Upper lobe of left lung (tissue), 6 donors: ENCODE measurements around the gene KIF5A. TPM values are rescaled to one million over a fixed set of nuclear protein-coding genes. Genes with fewer than 3 reads are reported as not detected.

Source experiments
- ATAC-seq, 2 donors: fragments of 200-7000 bp; cut with Tn5 transposase; one replicate each; pipeline ENCODE4 v1.9.1; 2022; ENCODE audit warnings: mild to moderate bottlenecking in 2 of 2, moderate library complexity in 2 of 2; ENCODE audit not compliant: low FRiP score in 2 of 2
- DNase-seq, 2 donors: peaks; one replicate each; pipeline ENCODE4 v3.0.0-alpha.2; 2019 to 2020
- H3K27ac ChIP-seq, 4 donors: fragments of 200-600 bp; sonication (generic); one replicate each; pipeline ENCODE4 v1.5.1; 2016 to 2019
- H3K27me3 ChIP-seq, 4 donors: fragments of 200-600 bp; sonication (generic); one replicate each; pipeline ENCODE4 v1.5.1; 2017 to 2019
- H3K36me3 ChIP-seq, 4 donors: fragments of 200-600 bp; sonication (generic); one replicate each; pipeline ENCODE4 v1.5.1; 2016 to 2019
- H3K4me1 ChIP-seq, 4 donors: fragments of 200-600 bp; sonication (generic); one replicate each; pipeline ENCODE4 v1.5.1; 2018 to 2019
- H3K4me3 ChIP-seq, 4 donors: fragments of 200-600 bp; sonication (generic); one replicate each; pipeline ENCODE4 v1.5.1; 2017 to 2019; ENCODE audit warnings: mild to moderate bottlenecking in 2 of 4, moderate library complexity in 1 of 4
- H3K9me3 ChIP-seq, 4 donors: fragments of 200-600 bp; sonication (generic); one replicate each; pipeline ENCODE4 v1.5.1; 2018 to 2019
- CTCF ChIP-seq, 6 experiments: fragments of 450-650 bp in 4 of 6; fragments of 200-600 bp in 2 of 6; sonication (generic) in 2 of 6; IDR thresholded peaks; one replicate each; pipeline ENCODE4 v1.5.1; 2016 to 2019; ENCODE audit warnings: antibody characterized with exemption in 6 of 6
- EP300 ChIP-seq, 4 donors: sonication (generic); formaldehyde crosslinking; IDR thresholded peaks; one replicate each; pipeline ENCODE4 v1.5.1; 2017; ENCODE audit warnings: antibody characterized with exemption in 4 of 4, control low read depth in 2 of 4
- POLR2A ChIP-seq, 4 donors: fragments of 450-650 bp; IDR thresholded peaks; one replicate each; pipeline ENCODE4 v1.5.1; 2016 to 2017; ENCODE audit warnings: antibody characterized with exemption in 4 of 4, mild to moderate bottlenecking in 2 of 4
- POLR2AphosphoS5 ChIP-seq, 2 donors: sonication (generic); formaldehyde crosslinking; IDR thresholded peaks; one replicate each; pipeline ENCODE4 v1.5.1; 2017; ENCODE audit warnings: antibody characterized with exemption in 2 of 2
- WGBS, 2 donors: methylation state at CpG; one replicate each; pipeline ENCODE4 v1.1.5; 2017 to 2018; 5-methylcytosine and 5-hydroxymethylcytosine counted together
- total RNA-seq, 6 donors: library from RNA; depleted of rRNA in 4 of 6; stranded (reverse); fragments of >200 nt in 4 of 6; gene quantifications; one replicate each; pipeline versions ENCODE4 v1.1.0 to v1.2.1, GENCODE V29; 2016 to 2021
- donor health status: DM: no; HTN: no; CAD: no; lungs with moderate emphysema.
- donor health status: DM: no; HTN: yes; CAD: no; lungs with severe emphysema.

KIF5A gene
- total RNA-seq, 6 donors from 2014 or later: 0.06 to 0.39 (median 0.20) TPM; not detected in 1

GRCh38 chr12:57620245-57620935, 70.5 kb downstream of the KIF5A start:
- Histone ChIP-seq H3K9me3 (no peaks in the 10 kb centered on the region), H3K27ac (no peak overlapping the region), H3K27me3 (peaks cover 0 to 53% (median 18%) of the 10 kb centered on the region in 4 donors), H3K36me3 (no peaks in the 10 kb centered on the region), H3K4me3 (no peak overlapping the region), H3K4me1 (peaks cover 14 to 31% (median 25%) of the 10 kb centered on the region in 4 donors)
- DNase-seq (no peak), ATAC-seq (no peak)
- TF ChIP-seq EP300 (IDR thresholded peaks at IDR 0.05) (no peak), CTCF (IDR thresholded peaks at IDR 0.05) (no peak), POLR2A (IDR thresholded peaks at IDR 0.05) (no peak), POLR2AphosphoS5 (IDR thresholded peaks at IDR 0.05) (no peak)
- 35 to 61% methylated on average over 8 to 13 of the region's 13 CpGs for WGBS, 2 donors

- Histone ChIP-seq H3K27ac (no peak overlapping the region), H3K9me3 (no peaks in the 10 kb centered on the region), H3K36me3 (no peaks in the 10 kb centered on the region), H3K27me3 (peaks cover 0 to 59% (median 21%) of the 10 kb centered on the region in 4 donors), H3K4me1 (peaks cover 14 to 31% (median 25%) of the 10 kb centered on the region in 4 donors), H3K4me3 (peak overlapping the region in 3 of 4 donors; percentile 30 to 50 (median 42))
- peak in 1 of 2 donors; percentile 39 for ATAC-seq
- WGBS, 2 donors: 6 to 10% methylated on average over 26 of the region's 42 CpGs
- DNase-seq: peak in 1 of 2 donors; percentile 86
- no peak for TF ChIP-seq EP300 (IDR thresholded peaks at IDR 0.05)
- TF ChIP-seq POLR2A (IDR thresholded peaks at IDR 0.05): no peak
- TF ChIP-seq POLR2AphosphoS5 (IDR thresholded peaks at IDR 0.05): no peak
- TF ChIP-seq CTCF (IDR thresholded peaks at IDR 0.05): no peak
Observed at GRCh38 chr12:57620936-57621496, 71.2 kb downstream of the KIF5A start.

- WGBS, 2 donors: 1 to 4% methylated on average over 16 to 46 of the region's 49 CpGs
- ATAC-seq: peak; percentile 52 to 86
- Histone ChIP-seq H3K36me3 (no peaks in the 10 kb centered on the region), H3K27ac (no peak overlapping the region), H3K9me3 (no peaks in the 10 kb centered on the region), H3K4me1 (peaks cover 14 to 31% (median 25%) of the 10 kb centered on the region in 4 donors), H3K4me3 (peak overlapping the region; percentile 13 to 50 (median 36)), H3K27me3 (peaks cover 0 to 65% (median 25%) of the 10 kb centered on the region in 4 donors)
- DNase-seq: peak in 1 of 2 donors; percentile 92
- TF ChIP-seq EP300 (IDR thresholded peaks at IDR 0.05): no peak
- TF ChIP-seq POLR2AphosphoS5 (IDR thresholded peaks at IDR 0.05): no peak
- TF ChIP-seq POLR2A (IDR thresholded peaks at IDR 0.05): no peak
- TF ChIP-seq CTCF (IDR thresholded peaks at IDR 0.05): peak; percentile 86 to 94 (median 92)
Observed at GRCh38 chr12:57621497-57622292, 71.9 kb downstream of the KIF5A start.

DNA sequence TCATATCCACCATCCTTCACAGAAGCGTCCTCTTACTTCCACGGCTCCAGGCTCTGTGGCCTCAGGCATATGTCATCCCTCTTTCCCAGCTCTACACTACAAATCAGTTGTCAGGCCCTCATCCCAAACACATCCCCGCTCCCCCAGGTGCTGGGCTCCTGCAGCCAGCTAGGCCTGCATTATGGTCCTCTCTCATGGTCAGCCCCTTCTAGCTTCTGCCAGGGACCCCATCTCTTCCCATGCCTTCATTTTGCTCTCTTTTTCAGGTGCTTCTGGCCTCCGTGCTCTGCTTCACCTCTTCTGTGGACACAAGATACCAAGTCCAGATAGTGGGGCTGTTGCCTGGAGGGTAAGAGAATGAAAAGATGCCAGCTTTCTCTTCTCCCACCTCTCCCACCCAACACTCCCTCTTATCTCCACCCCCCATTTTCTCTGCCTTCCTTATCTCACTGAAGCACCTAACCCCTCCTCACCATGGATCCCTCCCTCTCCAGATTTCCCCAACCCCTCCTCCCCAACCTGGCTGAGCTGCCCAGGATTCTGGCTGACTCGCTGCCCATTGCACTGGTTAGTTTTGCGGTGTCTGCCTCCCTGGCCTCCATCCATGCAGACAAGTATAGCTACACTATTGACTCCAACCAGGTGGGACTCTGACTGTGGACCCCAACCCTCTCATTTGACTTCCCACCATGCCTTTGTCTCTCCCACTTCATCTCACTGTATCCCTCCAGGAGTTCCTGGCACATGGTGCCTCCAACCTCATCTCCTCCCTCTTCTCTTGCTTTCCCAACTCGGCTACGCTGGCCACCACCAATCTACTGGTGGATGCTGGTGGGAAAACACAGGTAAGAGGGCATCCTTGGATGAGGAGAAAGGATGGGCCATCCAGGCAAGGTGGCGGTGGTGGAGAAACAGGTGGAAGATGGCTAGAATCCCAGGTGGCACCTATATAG, 72.7 kb downstream of the KIF5A start:
- Histone ChIP-seq H3K27ac (no peak overlapping the region), H3K4me3 (no peak overlapping the region), H3K9me3 (no peaks in the 10 kb centered on the region), H3K36me3 (no peaks in the 10 kb centered on the region), H3K4me1 (peaks cover 14 to 37% (median 29%) of the 10 kb centered on the region in 4 donors), H3K27me3 (peaks cover 0 to 73% (median 25%) of the 10 kb centered on the region in 4 donors)
- DNase-seq (no peak), ATAC-seq (no peak)
- TF ChIP-seq POLR2AphosphoS5 (IDR thresholded peaks at IDR 0.05) (no peak), POLR2A (IDR thresholded peaks at IDR 0.05) (no peak), CTCF (IDR thresholded peaks at IDR 0.05) (no peak), EP300 (IDR thresholded peaks at IDR 0.05) (no peak)
- 76 to 79% methylated on average over 9 of the region's 9 CpGs for WGBS, 2 donors
